Hepatocyte (in vitro differentiated cells): ENCODE data around the gene CPSF3. TPM values are rescaled to one million over a fixed set of nuclear protein-coding genes. Genes with fewer than 3 reads are reported as not detected.

Experiments used
- DNase-seq: peaks from one replicate; pipeline ENCODE4 v3.0.0-alpha.2; 2016; ENCODE audit warnings: low spot score
- H2AFZ ChIP-seq: fragments of 200-600 bp; sonication (generic); 2 replicates; pipeline ENCODE4 v1.6.0; 2016; ENCODE audit warnings: antibody characterized with exemption, mild to moderate bottlenecking
- H3K27ac ChIP-seq: fragments of 200-600 bp; sonication (generic); 2 replicates; pipeline ENCODE4 v1.5.1; 2016; ENCODE audit warnings: mild to moderate bottlenecking
- H3K27me3 ChIP-seq: fragments of 200-600 bp; sonication (generic); 2 replicates; pipeline ENCODE4 v1.6.1; 2016
- H3K36me3 ChIP-seq: fragments of 200-600 bp; sonication (generic); replicated peaks from 2 replicates; pipeline ENCODE4 v1.5.1; 2016; ENCODE audit warnings: low read depth; ENCODE audit not compliant: insufficient read depth
- H3K4me1 ChIP-seq: fragments of 200-600 bp; sonication (generic); 2 replicates; pipeline ENCODE4 v1.5.1; 2016; ENCODE audit warnings: mild to moderate bottlenecking, moderate library complexity; ENCODE audit not compliant: insufficient read depth
- H3K4me2 ChIP-seq: fragments of 200-600 bp; sonication (generic); 2 replicates; pipeline ENCODE4 v1.6.0; 2016
- H3K4me3 ChIP-seq: fragments of 200-600 bp; sonication (generic); 2 replicates; pipeline ENCODE4 v1.5.1; 2016; ENCODE audit warnings: mild to moderate bottlenecking
- H3K79me2 ChIP-seq: fragments of 200-600 bp; sonication (generic); 2 replicates; pipeline ENCODE4 v1.6.0; 2017; ENCODE audit warnings: mild to moderate bottlenecking
- H3K9me2 ChIP-seq: fragments of 200-600 bp; sonication (generic); replicated peaks from 2 replicates; pipeline ENCODE4 v1.6.0; 2017; ENCODE audit warnings: mild to moderate bottlenecking; ENCODE audit not compliant: insufficient read depth
- H3K9me3 ChIP-seq: fragments of 200-600 bp; sonication (generic); 2 replicates; pipeline ENCODE4 v1.5.1; 2016; ENCODE audit warnings: low read depth, mild to moderate bottlenecking
- H4K20me1 ChIP-seq: fragments of 200-600 bp; sonication (generic); 2 replicates; pipeline ENCODE4 v1.6.0; 2016; ENCODE audit warnings: mild to moderate bottlenecking; ENCODE audit not compliant: insufficient read depth, poor library complexity, severe bottlenecking
- EZH2 ChIP-seq: fragments of 200-600 bp; sonication (generic); IDR thresholded peaks from 2 replicates; pipeline ENCODE4 v1.6.1; 2016; ENCODE audit warnings: antibody characterized with exemption, mild to moderate bottlenecking, borderline replicate concordance
- EZH2phosphoT487 ChIP-seq: fragments of 200-600 bp; sonication (generic); IDR thresholded peaks from one replicate; pipeline ENCODE4 v1.6.1; 2018; ENCODE audit warnings: antibody characterized with exemption, mild to moderate bottlenecking, low read depth, moderate library complexity; ENCODE audit not compliant: unreplicated experiment, severe bottlenecking
- WGBS: methylation state at CpG from one replicate; pipeline ENCODE4 v1.1.6; 2016; ENCODE audit warnings: low lambda C conversion rate; ENCODE audit errors: missing lambda C conversion rate; 5-methylcytosine and 5-hydroxymethylcytosine counted together
- polyA plus RNA-seq: library from polyadenylated mRNA; unstranded; fragments of >200 nt; fragmentation: Nextera tagmentation; extraction: Ambion mirVana; gene quantifications from 2 replicates; pipeline ENCODE4 v1.2.1, GENCODE V29; 2016
- total RNA-seq: library from RNA; depleted of rRNA; stranded (reverse); fragments of >200 nt; gene quantifications from 2 replicates; pipeline ENCODE4 v1.2.3, GENCODE V29; 2014
- TF ChIP-seq, protein P1 (sequence below): fragments of 200-600 bp; sonication (generic); IDR thresholded peaks from 2 replicates; pipeline ENCODE4 v1.5.1; 2016; ENCODE audit warnings: antibody characterized with exemption, mild to moderate bottlenecking; ENCODE audit not compliant: poor library complexity

CPSF3 gene
- total and polyA plus RNA-seq, 2 experiments from 2014 or later = 23.9 to 38.7 TPM

DNA sequence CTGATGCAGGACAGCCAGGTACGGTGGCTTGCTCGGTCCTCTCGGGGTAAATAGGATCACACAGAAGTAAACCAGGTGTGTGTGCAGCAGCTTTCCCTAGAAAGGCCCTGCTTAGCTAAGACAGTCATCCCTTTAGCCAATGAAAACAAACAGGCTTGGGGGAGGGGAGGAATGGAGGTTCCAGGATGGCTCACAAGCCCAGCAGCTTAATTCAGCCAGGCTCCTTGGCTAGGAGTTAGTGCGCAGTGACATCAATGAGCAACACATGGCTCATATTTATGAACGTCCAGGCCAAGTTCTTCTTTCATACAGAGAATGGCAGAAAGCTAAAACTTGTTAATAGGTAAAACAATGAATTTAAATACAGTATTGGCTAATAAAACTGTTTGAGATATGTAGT is 61.1 kb downstream of the CPSF3 start:
- TF ChIP-seq EZH2 (no peak), EZH2phosphoT487 (no peak)
- TF ChIP-seq, protein P1, sequence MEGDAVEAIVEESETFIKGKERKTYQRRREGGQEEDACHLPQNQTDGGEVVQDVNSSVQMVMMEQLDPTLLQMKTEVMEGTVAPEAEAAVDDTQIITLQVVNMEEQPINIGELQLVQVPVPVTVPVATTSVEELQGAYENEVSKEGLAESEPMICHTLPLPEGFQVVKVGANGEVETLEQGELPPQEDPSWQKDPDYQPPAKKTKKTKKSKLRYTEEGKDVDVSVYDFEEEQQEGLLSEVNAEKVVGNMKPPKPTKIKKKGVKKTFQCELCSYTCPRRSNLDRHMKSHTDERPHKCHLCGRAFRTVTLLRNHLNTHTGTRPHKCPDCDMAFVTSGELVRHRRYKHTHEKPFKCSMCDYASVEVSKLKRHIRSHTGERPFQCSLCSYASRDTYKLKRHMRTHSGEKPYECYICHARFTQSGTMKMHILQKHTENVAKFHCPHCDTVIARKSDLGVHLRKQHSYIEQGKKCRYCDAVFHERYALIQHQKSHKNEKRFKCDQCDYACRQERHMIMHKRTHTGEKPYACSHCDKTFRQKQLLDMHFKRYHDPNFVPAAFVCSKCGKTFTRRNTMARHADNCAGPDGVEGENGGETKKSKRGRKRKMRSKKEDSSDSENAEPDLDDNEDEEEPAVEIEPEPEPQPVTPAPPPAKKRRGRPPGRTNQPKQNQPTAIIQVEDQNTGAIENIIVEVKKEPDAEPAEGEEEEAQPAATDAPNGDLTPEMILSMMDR = no peak
- H3K9me3 ChIP-seq = no peaks in the 10 kb centered on the region

DNA sequence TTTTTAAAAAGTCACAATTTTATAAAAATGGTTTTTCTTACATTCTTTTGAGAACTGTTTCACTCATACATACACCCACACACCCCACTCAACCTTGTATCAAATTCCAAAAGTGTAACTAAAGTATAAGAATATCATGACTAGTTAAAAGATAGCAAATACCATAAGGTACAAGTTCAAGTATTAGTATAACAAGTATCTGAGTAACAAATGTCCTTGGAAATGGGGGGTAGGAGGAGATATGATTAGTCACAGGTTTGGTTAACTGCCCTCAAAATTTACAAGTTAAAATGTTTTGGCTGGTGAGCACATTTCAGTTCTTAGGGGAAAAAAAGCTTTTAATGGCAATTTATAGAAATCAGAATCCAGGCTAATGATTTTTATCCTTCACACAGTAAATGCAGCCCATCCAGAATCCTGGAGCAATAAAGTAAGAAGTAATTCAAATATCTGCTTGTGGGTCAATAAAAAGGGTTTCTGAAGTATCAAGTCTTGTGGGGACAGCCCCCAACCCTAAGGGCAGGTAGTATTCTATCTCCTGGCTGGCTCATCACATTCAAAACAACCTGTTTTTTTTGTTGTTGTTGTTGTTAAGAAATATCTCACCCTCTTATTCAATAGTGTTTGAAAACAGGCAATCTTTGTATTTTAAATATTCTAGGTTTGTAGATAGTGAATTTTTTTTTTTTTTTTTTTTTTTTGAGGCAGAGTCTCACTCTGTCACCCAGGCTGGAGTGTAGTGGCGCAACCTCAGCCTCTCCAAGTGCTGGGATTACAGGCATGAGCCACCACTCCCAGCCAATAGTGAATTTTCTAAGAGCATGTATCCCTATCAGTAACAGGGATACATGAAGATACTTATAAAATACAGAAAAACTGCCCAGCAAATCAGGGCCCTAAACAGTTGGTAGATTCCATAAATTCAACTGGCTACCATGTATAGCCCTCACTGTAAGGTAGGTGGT is 65.4 kb downstream of the CPSF3 start:
- TF ChIP-seq EZH2 (no peak), EZH2phosphoT487 (no peak)
- TF ChIP-seq, protein P1 = no peak
- no peaks in the 10 kb centered on the region for H4K20me1 ChIP-seq
- no peak overlapping the region for H3K4me2 ChIP-seq
- H3K79me2 ChIP-seq = no peaks in the 10 kb centered on the region
- H2AFZ ChIP-seq = no peak overlapping the region
- no peaks in the 10 kb centered on the region for H3K27me3 ChIP-seq
- no peaks in the 10 kb centered on the region for H3K9me2 ChIP-seq
- WGBS = 100% methylated on average over 1 of the region's 1 CpG
- no peak overlapping the region for H3K4me3 ChIP-seq
- no peaks in the 10 kb centered on the region for H3K4me1 ChIP-seq
- H3K36me3 ChIP-seq = peaks cover 5% of the 10 kb centered on the region
- H3K27ac ChIP-seq = no peak overlapping the region
- DNase-seq = no peak
- no peaks in the 10 kb centered on the region for H3K9me3 ChIP-seq

More for the DNA sequence above, 61.1 kb downstream of the CPSF3 start:
- WGBS = 90% methylated on average over 5 of the region's 5 CpGs
- no peaks in the 10 kb centered on the region for H3K36me3 ChIP-seq
- no peaks in the 10 kb centered on the region for H3K9me2 ChIP-seq
- no peak overlapping the region for H3K4me2 ChIP-seq
- H3K27me3 ChIP-seq = no peaks in the 10 kb centered on the region
- H3K4me3 ChIP-seq = no peak overlapping the region
- H3K4me1 ChIP-seq = no peaks in the 10 kb centered on the region
- no peaks in the 10 kb centered on the region for H4K20me1 ChIP-seq
- DNase-seq = no peak
- H2AFZ ChIP-seq = no peak overlapping the region
- no peak overlapping the region for H3K27ac ChIP-seq
- H3K79me2 ChIP-seq = peaks cover 5% of the 10 kb centered on the region

DNA sequence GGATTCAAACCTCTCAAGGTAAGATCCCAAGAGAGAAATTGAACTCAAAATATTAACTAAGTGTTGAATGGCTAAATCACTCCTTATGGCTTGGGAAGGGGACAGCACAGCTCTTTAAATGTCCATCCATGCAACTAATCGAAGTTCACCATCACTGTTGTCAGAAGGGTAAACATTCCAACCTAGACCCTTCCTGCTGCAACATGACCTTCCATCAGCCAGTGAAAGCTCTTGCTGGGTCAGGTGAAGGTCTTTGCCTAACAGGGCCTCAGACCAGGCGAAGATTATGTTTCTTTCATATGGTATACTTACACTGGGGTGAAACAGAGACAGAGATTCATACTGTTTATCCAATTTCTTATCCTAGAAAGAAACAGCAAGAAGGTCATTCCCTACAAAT is 67.3 kb downstream of the CPSF3 start:
- TF ChIP-seq EZH2phosphoT487 = no peak
- no peak for TF ChIP-seq EZH2
- TF ChIP-seq, protein P1 = no peak
- 86% methylated on average over 2 of the region's 2 CpGs for whole genome bisulfite sequencing
- Histone ChIP-seq H3K9me2 (no peaks in the 10 kb centered on the region), H3K79me2 (no peaks in the 10 kb centered on the region), H3K27ac (no peak overlapping the region), H3K4me3 (no peak overlapping the region), H2AFZ (no peak overlapping the region), H3K27me3 (no peaks in the 10 kb centered on the region), H3K4me2 (no peak overlapping the region), H3K4me1 (no peaks in the 10 kb centered on the region), H3K36me3 (peaks cover 11% of the 10 kb centered on the region), H4K20me1 (no peaks in the 10 kb centered on the region), H3K9me3 (no peaks in the 10 kb centered on the region)
- DNase-seq = no peak
